Activated naive CD8-positive, alpha-beta T cell treated with anti-CD3 and anti-CD28 coated beads, Interleukin-2, amount 10 ng/mL, durations not matched to agents 7 days and 5 days (primary cell): ENCODE data around the gene LRRC38. TPM values are rescaled to one million over a fixed set of nuclear protein-coding genes. Genes with fewer than 3 reads are reported as not detected.

Experiments
- ATAC-seq: fragments of 150-1000 bp; cut with Tn5 transposase; one replicate; pipeline ENCODE4 v1.10.0; 2021; ENCODE audit warnings: low read depth, moderate library complexity
- POLR2A ChIA-PET: fragments of 350-600 bp; sonication (Branson Sonifier 250); formaldehyde crosslinking; loops from one replicate; lab custom pipeline; 2021; ENCODE audit warnings: antibody characterized with exemption; lab: Charles Lee
- DNase-seq: peaks from one replicate; pipeline ENCODE4 v3.0.0; 2021
- H3K27ac Mint-ChIP-seq: one replicate; pipeline ENCODE4 v1.8.0; 2022; ENCODE audit warnings: mild to moderate bottlenecking, mixed read lengths
- H3K27me3 Mint-ChIP-seq: one replicate; pipeline ENCODE4 v1.8.0; 2022; ENCODE audit warnings: mild to moderate bottlenecking, moderate library complexity, mixed read lengths
- H3K36me3 Mint-ChIP-seq: one replicate; pipeline ENCODE4 v1.8.0; 2021; ENCODE audit warnings: mild to moderate bottlenecking, mixed read lengths
- H3K4me1 Mint-ChIP-seq: one replicate; pipeline ENCODE4 v1.8.0; 2021; ENCODE audit warnings: mixed read lengths
- H3K4me3 Mint-ChIP-seq: one replicate; pipeline ENCODE4 v1.8.0; 2022; ENCODE audit warnings: mild to moderate bottlenecking, moderate library complexity, mixed read lengths
- H3K9me3 Mint-ChIP-seq: one replicate; pipeline ENCODE4 v1.8.0; 2021; ENCODE audit warnings: mixed read lengths
- total RNA-seq, 2 experiments: library from RNA; stranded (reverse); gene quantifications; one replicate each; pipeline ENCODE4 v1.2.3, GENCODE V29; 2021

LRRC38 gene
- total RNA-seq, 2 experiments from 2014 or later: not detected

DNA sequence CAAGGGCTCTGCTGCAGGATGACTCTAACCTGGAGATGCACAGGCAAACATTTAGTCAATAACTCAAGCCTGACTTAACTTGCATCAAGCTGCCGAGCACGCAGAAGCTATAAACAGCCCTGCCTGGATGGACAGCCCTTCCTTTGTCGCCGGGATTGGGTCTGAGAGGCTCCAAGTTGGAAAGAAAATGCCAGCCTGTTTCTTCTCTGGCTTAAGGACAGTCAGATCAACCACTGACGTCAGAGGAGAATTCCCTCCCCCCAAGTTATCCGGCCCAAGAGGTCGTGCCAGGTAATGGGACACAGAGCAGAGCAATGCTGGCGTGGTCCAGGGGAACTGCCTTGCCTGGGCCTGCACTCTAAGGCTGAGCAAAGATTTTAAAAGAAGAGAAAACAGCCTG, 27.1 kb upstream of the LRRC38 start:
- no peak for DNase-seq
- Mint-ChIP-seq H3K27ac (no peak overlapping the region), H3K4me3 (no peak overlapping the region)

DNA sequence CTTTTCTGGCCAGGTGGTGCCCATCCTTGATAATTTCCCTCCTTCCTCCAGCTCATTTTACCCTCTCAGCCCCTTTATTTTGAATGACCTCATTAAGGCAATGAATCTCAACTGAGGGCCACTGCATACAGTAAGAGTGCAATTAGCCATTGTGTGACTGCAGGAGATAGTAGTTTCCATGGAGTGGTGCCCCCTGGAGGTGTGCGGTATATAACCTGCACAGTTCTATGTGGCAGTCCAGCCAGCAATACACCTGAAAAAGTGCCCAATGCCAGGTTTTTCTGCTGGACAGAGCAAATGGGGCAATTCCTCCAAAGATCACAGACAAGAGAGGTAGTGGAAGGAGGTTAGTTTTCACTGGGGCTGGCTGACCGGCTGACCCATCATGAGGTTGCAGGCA, 25.9 kb upstream of the LRRC38 start:
- no peaks in the 10 kb centered on the region for H3K4me1 Mint-ChIP-seq
- no peaks in the 10 kb centered on the region for H3K36me3 Mint-ChIP-seq
- H3K9me3 Mint-ChIP-seq: no peaks in the 10 kb centered on the region
- H3K27ac Mint-ChIP-seq: no peak overlapping the region
- ATAC-seq (no peak), DNase-seq (no peak)
- no peak overlapping the region for H3K4me3 Mint-ChIP-seq
- POLR2A ChIA-PET: no interaction called here
- H3K27me3 Mint-ChIP-seq: no peaks in the 10 kb centered on the region

More for the DNA sequence above, 27.1 kb upstream of the LRRC38 start:
- POLR2A ChIA-PET: no interaction called here
- no peak for ATAC-seq
- no peaks in the 10 kb centered on the region for H3K27me3 Mint-ChIP-seq
- H3K9me3 Mint-ChIP-seq: no peaks in the 10 kb centered on the region
- H3K36me3 Mint-ChIP-seq: no peaks in the 10 kb centered on the region
- no peaks in the 10 kb centered on the region for H3K4me1 Mint-ChIP-seq

DNA sequence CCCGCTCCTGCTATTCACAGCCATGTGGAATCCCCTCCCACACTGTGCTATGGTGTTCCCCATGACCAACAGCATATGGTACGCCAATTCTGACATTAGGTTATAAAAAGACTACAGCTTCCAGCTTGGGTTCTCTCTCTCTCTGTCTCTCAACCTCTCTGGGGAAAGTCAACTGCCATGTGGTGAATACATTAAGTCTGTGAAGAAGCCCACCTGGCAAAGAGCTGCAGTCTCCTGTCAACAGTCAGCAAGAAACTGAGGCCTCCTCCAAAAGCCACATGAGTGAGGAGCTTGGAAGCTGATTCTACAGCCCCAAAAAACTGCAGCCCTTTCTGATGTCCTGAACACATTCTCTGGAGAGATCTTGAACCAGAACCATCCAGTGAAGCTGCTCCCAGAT, 25.0 kb upstream of the LRRC38 start:
- Mint-ChIP-seq H3K9me3 (no peaks in the 10 kb centered on the region), H3K4me1 (no peaks in the 10 kb centered on the region), H3K27me3 (no peaks in the 10 kb centered on the region), H3K36me3 (no peaks in the 10 kb centered on the region), H3K27ac (no peak overlapping the region), H3K4me3 (no peak overlapping the region)
- ATAC-seq (no peak), DNase-seq (no peak)
- POLR2A ChIA-PET: no interaction called here

DNA sequence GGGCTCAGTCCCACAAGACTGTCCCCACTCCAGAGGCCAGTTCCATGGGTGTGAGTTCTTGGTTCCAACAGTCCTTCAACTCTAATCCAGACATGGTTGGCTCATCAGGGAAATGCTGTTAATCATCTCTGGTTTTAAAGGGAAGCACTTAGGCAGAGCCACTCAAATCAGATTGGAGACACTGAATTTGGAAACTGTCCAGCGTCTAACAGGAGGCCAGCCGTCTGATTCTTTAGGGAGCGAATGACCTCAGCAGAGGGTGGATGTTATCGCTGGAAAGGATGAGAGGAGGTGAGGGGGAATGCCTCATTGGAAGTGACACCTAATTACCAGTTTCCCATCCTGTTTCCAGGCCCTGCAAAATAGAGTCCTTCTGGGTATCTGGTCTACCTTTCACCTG, 22.8 kb upstream of the LRRC38 start:
- POLR2A ChIA-PET: no interaction called here
- H3K4me1 Mint-ChIP-seq: no peaks in the 10 kb centered on the region
- no peaks in the 10 kb centered on the region for H3K36me3 Mint-ChIP-seq
- ATAC-seq: no peak
- no peak overlapping the region for H3K4me3 Mint-ChIP-seq
- no peaks in the 10 kb centered on the region for H3K9me3 Mint-ChIP-seq
- no peak overlapping the region for H3K27ac Mint-ChIP-seq
- DNase-seq: no peak
- no peaks in the 10 kb centered on the region for H3K27me3 Mint-ChIP-seq

DNA sequence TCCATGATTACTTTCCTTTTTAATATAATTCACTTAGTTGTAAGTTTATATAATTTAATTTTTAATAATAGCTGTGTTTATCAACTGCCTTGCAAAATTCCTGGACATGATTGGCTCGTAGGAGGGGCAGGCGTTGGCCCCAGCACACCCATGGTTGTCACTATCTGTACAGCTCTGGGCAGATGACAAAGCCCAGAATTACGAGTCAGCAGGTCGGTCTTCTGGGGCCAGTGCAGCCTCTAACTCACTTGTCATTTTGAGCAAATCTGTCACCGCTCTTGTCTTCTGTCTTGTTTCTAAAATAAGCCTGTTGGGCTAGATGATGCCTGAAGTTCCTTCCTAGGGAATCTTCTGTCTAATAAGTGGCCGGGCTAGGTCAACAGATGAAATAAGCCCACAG, 21.4 kb upstream of the LRRC38 start:
- Mint-ChIP-seq H3K4me3 (no peak overlapping the region), H3K9me3 (no peaks in the 10 kb centered on the region), H3K27me3 (no peaks in the 10 kb centered on the region), H3K4me1 (no peaks in the 10 kb centered on the region), H3K27ac (no peak overlapping the region), H3K36me3 (no peaks in the 10 kb centered on the region)
- ATAC-seq: no peak
- DNase-seq: no peak
- POLR2A ChIA-PET: no interaction called here

DNA sequence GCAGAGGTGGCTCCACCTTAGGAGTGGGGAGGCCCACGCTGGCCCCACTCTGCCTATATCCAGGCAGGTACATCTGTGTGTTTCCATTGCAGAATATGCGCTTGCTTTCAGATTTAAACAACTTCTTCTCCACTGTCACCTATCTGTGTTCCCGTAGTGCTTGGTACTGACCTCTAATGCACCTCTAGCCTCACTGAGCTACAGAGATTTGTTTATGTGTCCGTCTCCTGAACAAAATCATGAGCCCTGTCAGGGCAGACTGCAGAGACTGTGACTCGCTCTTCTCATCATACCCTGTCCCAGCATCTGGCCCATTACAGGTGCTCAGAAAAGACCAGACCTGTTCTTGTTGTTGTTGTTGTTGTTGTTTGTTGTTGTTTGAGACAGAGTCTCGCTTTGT, 14.5 kb upstream of the LRRC38 start:
- Mint-ChIP-seq H3K4me1 (no peaks in the 10 kb centered on the region), H3K9me3 (no peaks in the 10 kb centered on the region), H3K36me3 (no peaks in the 10 kb centered on the region), H3K4me3 (no peak overlapping the region), H3K27ac (no peak overlapping the region), H3K27me3 (peaks cover 2% of the 10 kb centered on the region)
- DNase-seq (no peak), ATAC-seq (no peak)
- POLR2A ChIA-PET: no interaction called here

DNA sequence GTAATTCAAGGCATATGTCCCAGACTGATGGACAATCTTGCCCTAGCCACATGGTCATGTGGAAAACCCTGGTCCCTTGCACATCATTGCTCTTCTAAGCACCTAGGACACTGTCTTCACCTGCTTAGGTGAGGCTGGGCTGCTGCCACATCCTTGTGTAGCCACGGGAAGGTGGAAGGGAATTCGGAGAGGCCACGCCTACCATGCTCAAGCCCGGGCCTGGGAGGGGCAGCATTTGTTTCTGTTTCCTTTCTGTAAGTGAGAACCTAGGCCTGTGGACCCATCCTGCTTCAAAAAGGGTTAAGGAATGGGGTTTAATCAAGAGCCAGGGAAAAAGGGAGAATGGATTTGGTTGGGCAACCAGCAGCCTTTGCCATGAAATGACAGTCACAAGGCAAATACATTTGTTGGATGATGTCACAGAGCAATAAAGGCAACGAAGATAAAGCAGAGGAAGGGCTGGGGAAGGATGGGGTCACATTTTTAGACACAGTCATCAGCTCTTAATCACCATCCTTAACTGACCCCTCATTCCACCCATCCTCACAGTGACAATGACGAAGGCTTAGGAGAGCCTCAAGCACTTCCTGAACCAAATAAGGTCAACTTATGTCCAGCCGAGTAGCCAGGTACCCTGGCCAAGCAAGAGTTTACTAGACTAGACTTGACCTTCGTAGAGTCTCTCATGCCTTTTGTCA, 10.1 kb upstream of the LRRC38 start:
- no peak overlapping the region for H3K4me3 Mint-ChIP-seq
- no peak for ATAC-seq
- POLR2A ChIA-PET: no interaction called here
- H3K9me3 Mint-ChIP-seq: peaks cover 1% of the 10 kb centered on the region
- no peaks in the 10 kb centered on the region for H3K36me3 Mint-ChIP-seq
- no peaks in the 10 kb centered on the region for H3K4me1 Mint-ChIP-seq
- peaks cover 2% of the 10 kb centered on the region for H3K27me3 Mint-ChIP-seq
- DNase-seq: no peak
- no peak overlapping the region for H3K27ac Mint-ChIP-seq

DNA sequence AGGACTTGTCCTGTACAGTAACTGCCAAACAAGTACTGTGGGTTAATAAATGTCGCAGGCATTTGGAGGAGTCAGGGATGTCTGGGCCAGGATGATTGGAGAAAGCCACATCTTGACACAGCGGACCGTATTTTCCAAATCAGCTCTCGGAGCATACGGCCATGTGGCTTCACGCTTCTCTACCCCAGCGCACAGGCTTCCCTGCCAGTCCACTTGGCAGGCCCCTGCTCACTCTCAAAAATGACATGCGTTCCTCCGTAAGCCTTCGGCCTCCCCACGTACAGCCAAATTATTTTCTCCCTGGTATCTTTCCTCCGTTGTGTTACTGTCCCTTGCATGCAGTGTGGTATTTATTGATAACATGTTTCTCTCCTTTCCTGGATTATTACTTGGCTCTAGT, 7.2 kb upstream of the LRRC38 start:
- ATAC-seq (no peak), DNase-seq (no peak)
- Mint-ChIP-seq H3K36me3 (no peaks in the 10 kb centered on the region), H3K9me3 (peaks cover 1% of the 10 kb centered on the region), H3K4me1 (no peaks in the 10 kb centered on the region), H3K27ac (no peak overlapping the region), H3K27me3 (peaks cover 7% of the 10 kb centered on the region), H3K4me3 (no peak overlapping the region)
- POLR2A ChIA-PET: no interaction called here

DNA sequence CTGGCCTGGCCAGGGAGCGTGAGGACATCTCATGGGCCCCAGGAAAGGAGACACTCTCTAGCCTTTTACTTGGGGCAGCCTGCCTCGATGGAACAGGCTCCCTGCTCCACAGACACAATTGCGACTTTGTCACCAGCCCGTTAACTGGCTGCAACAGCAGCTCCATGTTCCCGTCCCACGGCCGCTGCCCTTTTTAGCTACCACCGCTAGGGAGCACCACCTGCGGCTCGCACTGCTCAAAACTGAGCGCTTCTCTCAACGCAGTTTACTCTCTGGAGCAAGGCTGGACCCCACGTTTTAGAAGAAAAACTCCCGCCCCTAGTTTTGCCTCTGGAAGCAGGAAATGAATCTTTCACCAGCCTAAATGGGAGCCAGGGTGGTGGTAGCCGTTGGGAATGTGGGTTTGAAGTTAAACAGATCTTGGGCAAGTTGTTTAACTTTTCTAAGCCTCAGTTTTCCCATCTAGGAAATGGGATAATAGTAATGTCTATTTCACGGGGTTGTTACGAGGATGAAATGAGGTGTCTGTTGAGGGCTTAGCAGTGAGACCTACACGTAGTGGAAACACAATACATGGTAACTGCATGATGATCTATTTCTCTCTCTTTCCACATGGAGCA, 3.5 kb upstream of the LRRC38 start:
- POLR2A ChIA-PET: no interaction called here
- Mint-ChIP-seq H3K4me1 (no peaks in the 10 kb centered on the region), H3K27ac (no peak overlapping the region), H3K4me3 (no peak overlapping the region), H3K27me3 (peaks cover 37% of the 10 kb centered on the region), H3K36me3 (no peaks in the 10 kb centered on the region), H3K9me3 (peaks cover 1% of the 10 kb centered on the region)
- no peak for ATAC-seq
- DNase-seq: no peak

DNA sequence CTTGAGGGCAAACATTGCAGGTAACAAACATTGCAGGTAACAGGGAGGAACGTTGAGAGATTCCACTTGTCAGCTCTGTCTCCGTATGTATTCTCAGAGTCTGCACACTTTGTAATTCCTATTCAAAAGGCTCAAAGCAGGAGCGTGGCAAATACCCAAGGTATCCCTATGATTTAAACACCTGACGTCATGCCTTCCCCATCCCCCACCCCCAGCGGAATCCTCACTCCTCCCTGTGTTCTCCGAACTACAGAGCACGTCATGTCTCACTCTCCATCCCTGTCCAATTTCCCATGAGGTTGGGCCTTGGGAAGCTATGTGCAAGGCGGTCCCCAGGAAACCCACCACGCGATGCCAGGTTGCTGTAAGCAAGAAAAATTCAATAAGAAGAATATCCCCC, 2.8 kb upstream of the LRRC38 start:
- ATAC-seq: no peak
- Mint-ChIP-seq H3K4me3 (no peak overlapping the region), H3K27ac (no peak overlapping the region), H3K9me3 (peaks cover 1% of the 10 kb centered on the region), H3K36me3 (no peaks in the 10 kb centered on the region), H3K4me1 (no peaks in the 10 kb centered on the region), H3K27me3 (peaks cover 39% of the 10 kb centered on the region)
- DNase-seq: no peak
- POLR2A ChIA-PET: interaction anchor here (0.5 kb wide), 1 partner anchor 115 kb away, joined by 4 read pairs; no protein-coding TSS in a partner anchor

DNA sequence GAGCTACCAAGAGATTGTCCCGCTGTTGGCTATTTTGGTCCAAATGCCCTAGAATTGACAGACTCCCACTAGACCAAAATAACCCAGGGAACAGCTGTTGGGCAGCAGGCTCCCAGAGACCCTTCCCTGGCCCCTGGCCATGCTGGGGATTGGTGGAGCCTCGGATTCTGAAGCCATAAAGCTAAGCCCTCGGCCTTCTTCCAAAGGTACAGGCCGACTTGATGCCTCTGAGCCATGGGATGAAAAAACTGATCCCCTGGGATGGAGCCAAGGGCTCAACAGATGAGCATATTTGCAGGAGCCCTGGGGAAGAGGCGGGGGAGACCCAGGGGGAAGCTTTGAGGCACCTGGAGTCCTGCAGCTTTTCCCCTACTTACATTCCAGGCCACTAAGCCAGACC, 1.0 kb upstream of the LRRC38 start:
- no peaks in the 10 kb centered on the region for H3K36me3 Mint-ChIP-seq
- peaks cover 40% of the 10 kb centered on the region for H3K27me3 Mint-ChIP-seq
- no peak for ATAC-seq

DNA sequence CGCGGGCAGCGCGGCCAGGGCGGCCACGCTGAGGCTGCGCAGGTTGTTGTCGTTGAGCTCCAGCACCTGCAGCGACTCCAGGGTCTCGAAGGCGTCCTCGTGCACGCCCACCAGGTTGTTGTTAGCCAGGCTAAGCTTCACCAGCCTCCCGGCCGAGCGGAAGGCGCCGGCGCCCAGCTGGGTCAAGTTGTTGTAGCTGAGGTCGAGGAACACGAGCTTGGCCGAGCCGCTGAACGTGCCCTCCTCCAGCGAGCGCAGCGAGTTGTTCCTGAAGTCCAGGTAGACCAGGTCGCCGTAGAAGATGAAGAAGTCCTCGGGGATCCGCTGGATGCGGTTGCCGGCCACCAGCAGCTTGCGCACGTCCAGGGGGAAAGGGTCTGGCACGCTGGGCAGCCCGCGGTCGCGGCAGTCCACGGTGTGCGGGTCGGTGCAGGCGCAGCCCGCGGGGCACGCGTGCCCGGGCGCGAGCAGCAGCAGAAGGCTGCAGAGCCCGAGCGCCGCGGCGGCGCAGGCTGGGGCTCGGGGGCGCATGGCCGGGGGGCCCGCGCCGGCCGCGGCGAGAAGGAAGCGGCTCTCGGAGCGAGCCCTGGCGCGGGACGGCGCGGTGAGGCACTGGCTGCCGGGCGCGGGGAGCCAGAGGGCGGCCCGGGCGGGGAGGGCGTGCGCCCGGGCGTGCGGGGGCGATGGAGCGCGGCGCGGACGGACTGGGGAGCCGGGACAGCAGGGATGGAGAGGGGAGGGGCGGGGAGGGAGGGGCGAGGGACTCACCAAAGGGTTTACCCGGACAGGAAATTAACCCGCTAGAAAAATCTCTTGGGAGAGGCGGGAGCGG, 524 bp downstream of the LRRC38 start:
- ATAC-seq (no peak), DNase-seq (no peak)
- Mint-ChIP-seq H3K27me3 (peaks cover 41% of the 10 kb centered on the region), H3K4me3 (no peak overlapping the region), H3K36me3 (no peaks in the 10 kb centered on the region), H3K27ac (no peak overlapping the region), H3K4me1 (no peaks in the 10 kb centered on the region), H3K9me3 (no peaks in the 10 kb centered on the region)
- POLR2A ChIA-PET: no interaction called here

More for the DNA sequence above, 1.0 kb upstream of the LRRC38 start:
- POLR2A ChIA-PET: no interaction called here
- no peaks in the 10 kb centered on the region for H3K4me1 Mint-ChIP-seq
- H3K9me3 Mint-ChIP-seq: peaks cover 1% of the 10 kb centered on the region
- no peak overlapping the region for H3K27ac Mint-ChIP-seq
- no peak for DNase-seq
- no peak overlapping the region for H3K4me3 Mint-ChIP-seq

DNA sequence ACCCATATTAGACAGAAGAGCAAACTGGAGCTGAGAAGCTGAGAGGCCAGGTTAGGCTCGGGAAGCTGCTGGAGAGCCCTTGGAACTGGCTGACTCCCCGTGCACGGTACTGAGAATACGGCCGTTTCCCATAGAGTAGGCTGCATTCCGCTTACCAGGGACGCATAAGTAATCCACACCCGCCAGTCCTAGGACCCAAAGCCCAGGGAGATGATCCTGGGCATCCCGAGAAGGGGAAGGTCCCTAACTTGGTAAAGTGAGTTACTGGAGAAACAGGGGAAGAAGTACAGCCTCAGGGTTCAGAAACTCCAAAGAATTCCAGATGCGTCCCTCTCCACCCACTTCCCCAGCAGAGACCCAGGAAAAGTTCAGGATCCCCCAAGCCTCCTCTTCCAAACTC, 1.3 kb downstream of the LRRC38 start:
- Mint-ChIP-seq H3K9me3 (no peaks in the 10 kb centered on the region), H3K27ac (no peak overlapping the region), H3K4me1 (no peaks in the 10 kb centered on the region), H3K4me3 (no peak overlapping the region), H3K36me3 (no peaks in the 10 kb centered on the region), H3K27me3 (peaks cover 41% of the 10 kb centered on the region)
- POLR2A ChIA-PET: no interaction called here
- ATAC-seq (no peak), DNase-seq (no peak)

DNA sequence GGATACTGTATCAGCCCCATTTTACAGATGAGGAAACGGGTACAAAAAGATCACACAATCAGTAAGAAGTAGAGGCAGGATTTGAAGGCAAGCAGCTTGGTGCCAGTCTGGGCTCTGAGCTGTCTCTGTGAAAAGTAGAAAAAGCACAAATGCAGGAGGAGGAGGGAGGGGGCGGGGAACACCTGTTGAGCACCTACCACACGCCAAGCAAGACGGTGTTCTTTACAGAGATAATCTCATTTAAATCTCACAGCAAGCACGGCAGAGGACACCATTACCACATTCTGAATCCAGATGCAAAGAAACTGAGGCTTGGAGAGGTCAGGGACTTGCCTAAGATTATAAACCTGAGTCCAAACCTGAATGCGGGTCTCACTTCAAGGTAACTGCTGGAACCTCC, 3.3 kb downstream of the LRRC38 start:
- Mint-ChIP-seq H3K9me3 (no peaks in the 10 kb centered on the region), H3K27me3 (peaks cover 31% of the 10 kb centered on the region), H3K4me3 (no peak overlapping the region), H3K27ac (no peak overlapping the region), H3K4me1 (no peaks in the 10 kb centered on the region), H3K36me3 (no peaks in the 10 kb centered on the region)
- DNase-seq: no peak
- no peak for ATAC-seq
- POLR2A ChIA-PET: no interaction called here
